Measurements from ENCODE around the gene SPATA20.

SPATA20 gene

DNA sequence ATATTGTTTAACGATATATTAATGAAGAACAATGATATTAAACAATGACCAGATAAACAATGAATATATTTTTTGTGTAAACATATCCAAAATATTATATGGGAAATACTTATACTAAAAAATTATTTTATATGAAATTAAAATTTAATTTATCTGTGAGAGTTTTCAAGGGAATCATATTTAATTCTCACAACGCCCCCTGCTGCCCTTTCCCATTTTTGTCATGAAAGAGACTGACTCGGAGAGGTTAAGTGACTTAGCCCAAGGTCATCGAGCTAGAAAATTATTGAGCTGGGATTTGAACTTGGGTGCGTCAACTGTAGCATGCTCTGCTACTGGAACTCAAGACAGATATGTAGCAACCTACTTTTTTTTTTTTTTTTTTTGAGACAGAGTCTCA, 45.9 kb upstream of the SPATA20 start:
- no peaks in the 10 kb centered on the region for H3K36me3 ChIP-seq (ENCODE audit: insufficient read depth)
- TF ChIP-seq, protein P1, sequence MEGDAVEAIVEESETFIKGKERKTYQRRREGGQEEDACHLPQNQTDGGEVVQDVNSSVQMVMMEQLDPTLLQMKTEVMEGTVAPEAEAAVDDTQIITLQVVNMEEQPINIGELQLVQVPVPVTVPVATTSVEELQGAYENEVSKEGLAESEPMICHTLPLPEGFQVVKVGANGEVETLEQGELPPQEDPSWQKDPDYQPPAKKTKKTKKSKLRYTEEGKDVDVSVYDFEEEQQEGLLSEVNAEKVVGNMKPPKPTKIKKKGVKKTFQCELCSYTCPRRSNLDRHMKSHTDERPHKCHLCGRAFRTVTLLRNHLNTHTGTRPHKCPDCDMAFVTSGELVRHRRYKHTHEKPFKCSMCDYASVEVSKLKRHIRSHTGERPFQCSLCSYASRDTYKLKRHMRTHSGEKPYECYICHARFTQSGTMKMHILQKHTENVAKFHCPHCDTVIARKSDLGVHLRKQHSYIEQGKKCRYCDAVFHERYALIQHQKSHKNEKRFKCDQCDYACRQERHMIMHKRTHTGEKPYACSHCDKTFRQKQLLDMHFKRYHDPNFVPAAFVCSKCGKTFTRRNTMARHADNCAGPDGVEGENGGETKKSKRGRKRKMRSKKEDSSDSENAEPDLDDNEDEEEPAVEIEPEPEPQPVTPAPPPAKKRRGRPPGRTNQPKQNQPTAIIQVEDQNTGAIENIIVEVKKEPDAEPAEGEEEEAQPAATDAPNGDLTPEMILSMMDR (conservative IDR thresholded peaks at IDR 0.05; ENCODE audit: low read depth, low read length) = no peak; the same call in 1 of the 2 replicates
- no peak overlapping the region for H2AFZ ChIP-seq (ENCODE audit: low read depth)
- no peak overlapping the region for H3K4me2 ChIP-seq
- no peaks in the 10 kb centered on the region for H3K79me2 ChIP-seq (ENCODE audit: insufficient read depth, low read depth)
- H4K20me1 ChIP-seq (ENCODE audit: insufficient read depth) = no peaks in the 10 kb centered on the region
- no peak overlapping the region for H3K4me3 ChIP-seq (IDR thresholded peaks at IDR 0.05; ENCODE audit: insufficient read depth, low read depth, low read length)
- no peaks in the 10 kb centered on the region for H3K4me1 ChIP-seq (ENCODE audit: low read depth, poor library complexity, severe bottlenecking)
- no peak overlapping the region for H3K27ac ChIP-seq
- no peak overlapping the region for H3K9ac ChIP-seq
- H3K27me3 ChIP-seq (ENCODE audit: insufficient read depth, low read depth) = no peaks in the 10 kb centered on the region

DNA sequence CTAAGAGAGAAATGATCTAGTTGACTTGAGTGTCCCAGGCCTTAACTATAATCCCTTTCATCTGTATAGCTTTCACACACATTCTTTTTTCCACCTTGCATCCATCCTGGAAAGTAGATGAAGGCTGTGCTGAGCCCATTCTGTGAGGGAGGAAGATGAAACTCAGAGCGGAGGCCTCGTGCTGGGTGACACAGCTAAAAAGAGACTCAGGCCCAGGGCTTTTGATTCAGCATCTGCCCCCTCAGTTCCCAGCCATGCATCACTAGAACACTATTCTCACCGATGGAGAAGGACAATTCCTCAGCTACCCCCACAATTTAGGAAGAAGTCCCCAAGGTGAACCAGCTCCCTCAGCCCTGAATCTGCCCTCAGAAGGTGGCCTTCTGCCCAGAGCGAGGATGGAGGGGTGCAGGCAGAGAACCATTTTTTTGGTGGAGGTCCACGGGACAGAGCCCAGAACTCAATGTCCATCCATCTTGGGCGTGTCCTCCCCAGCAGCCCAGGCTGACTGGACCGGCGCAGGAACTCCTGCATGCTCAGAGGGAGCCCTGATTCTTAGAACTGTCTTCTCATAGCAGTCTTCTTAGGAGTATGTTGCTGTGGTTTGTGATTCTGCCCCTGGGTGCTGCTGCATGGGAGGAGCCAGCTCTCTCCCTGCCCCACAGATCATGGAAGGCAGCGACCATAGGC, 44.5 kb upstream of the SPATA20 start:
- H3K36me3 ChIP-seq (ENCODE audit: insufficient read depth) = no peaks in the 10 kb centered on the region
- no peak overlapping the region for H2AFZ ChIP-seq (ENCODE audit: low read depth)
- no peak overlapping the region for H3K4me3 ChIP-seq (IDR thresholded peaks at IDR 0.05; ENCODE audit: insufficient read depth, low read depth, low read length)
- H3K4me1 ChIP-seq (ENCODE audit: low read depth, poor library complexity, severe bottlenecking) = no peaks in the 10 kb centered on the region
- no peaks in the 10 kb centered on the region for H4K20me1 ChIP-seq (ENCODE audit: insufficient read depth)
- H3K9ac ChIP-seq = no peak overlapping the region
- H3K79me2 ChIP-seq (ENCODE audit: insufficient read depth, low read depth) = no peaks in the 10 kb centered on the region
- TF ChIP-seq, protein P1 (conservative IDR thresholded peaks at IDR 0.05; ENCODE audit: low read depth, low read length) = no peak
- H3K27me3 ChIP-seq (ENCODE audit: insufficient read depth, low read depth) = no peaks in the 10 kb centered on the region
- no peak overlapping the region for H3K27ac ChIP-seq
- H3K4me2 ChIP-seq = no peak overlapping the region

DNA sequence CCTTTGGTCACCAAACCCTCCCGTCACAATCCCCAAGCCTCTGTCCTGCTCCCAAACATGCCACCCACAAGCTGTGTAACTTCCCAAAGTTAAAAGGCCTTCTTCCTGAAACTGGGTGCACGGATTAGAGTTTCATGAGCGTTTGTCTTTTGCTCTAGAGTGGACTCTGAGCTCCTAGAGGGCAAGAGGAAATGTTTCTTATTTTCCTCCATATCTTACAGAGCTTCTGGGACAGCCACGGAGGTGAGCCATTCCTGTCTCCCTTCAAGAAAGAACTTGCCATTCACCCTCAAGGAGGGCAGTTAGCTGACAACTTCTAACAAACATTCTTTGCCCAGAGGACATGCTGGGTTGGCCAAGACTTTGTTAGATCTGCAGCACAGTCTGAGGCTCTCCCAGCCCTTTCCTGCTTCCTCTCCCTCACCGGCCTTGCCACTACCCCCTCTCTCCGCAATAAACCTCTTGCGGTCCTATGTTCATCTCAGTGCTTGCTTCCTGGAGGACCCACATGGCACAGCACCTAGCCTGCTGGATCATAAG, 41.3 kb upstream of the SPATA20 start:
- Histone ChIP-seq H3K27ac (no peak overlapping the region), H3K4me1 (ENCODE audit: low read depth, poor library complexity, severe bottlenecking) (no peaks in the 10 kb centered on the region), H3K4me3 (IDR thresholded peaks at IDR 0.05; ENCODE audit: insufficient read depth, low read depth, low read length) (no peak overlapping the region), H2AFZ (ENCODE audit: low read depth) (no peak overlapping the region), H3K36me3 (ENCODE audit: insufficient read depth) (no peaks in the 10 kb centered on the region), H3K79me2 (ENCODE audit: insufficient read depth, low read depth) (no peaks in the 10 kb centered on the region), H3K4me2 (no peak overlapping the region), H3K9ac (no peak overlapping the region), H3K27me3 (ENCODE audit: insufficient read depth, low read depth) (no peaks in the 10 kb centered on the region), H4K20me1 (ENCODE audit: insufficient read depth) (no peaks in the 10 kb centered on the region)
- TF ChIP-seq, protein P1 (conservative IDR thresholded peaks at IDR 0.05; ENCODE audit: low read depth, low read length) = no peak

DNA sequence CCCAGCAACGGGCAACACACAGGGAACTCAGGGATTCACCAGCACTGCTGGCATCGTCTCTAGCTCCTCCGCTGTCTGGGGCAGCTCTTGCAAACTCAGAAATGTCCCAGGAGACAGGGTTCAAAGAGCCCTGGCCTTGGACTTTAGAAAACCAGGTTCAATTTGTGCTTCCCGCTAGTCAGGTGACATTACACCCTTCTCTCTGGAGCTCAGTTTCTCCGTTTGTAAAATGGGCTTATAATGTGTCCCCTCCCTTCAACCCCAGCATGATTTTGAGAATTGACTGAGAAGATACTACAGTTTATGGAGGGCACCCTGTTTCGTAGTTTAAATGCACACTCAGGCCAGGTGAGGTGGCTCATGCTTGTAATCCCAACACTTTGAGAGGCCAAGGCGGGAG, 40.7 kb upstream of the SPATA20 start:
- H3K4me3 ChIP-seq (IDR thresholded peaks at IDR 0.05; ENCODE audit: insufficient read depth, low read depth, low read length) = no peak overlapping the region
- H3K36me3 ChIP-seq (ENCODE audit: insufficient read depth) = no peaks in the 10 kb centered on the region
- no peak overlapping the region for H2AFZ ChIP-seq (ENCODE audit: low read depth)
- H3K27me3 ChIP-seq (ENCODE audit: insufficient read depth, low read depth) = no peaks in the 10 kb centered on the region
- no peaks in the 10 kb centered on the region for H4K20me1 ChIP-seq (ENCODE audit: insufficient read depth)
- H3K4me1 ChIP-seq (ENCODE audit: low read depth, poor library complexity, severe bottlenecking) = no peaks in the 10 kb centered on the region
- H3K9ac ChIP-seq = no peak overlapping the region
- H3K79me2 ChIP-seq (ENCODE audit: insufficient read depth, low read depth) = no peaks in the 10 kb centered on the region
- no peak overlapping the region for H3K27ac ChIP-seq
- H3K4me2 ChIP-seq = no peak overlapping the region
- TF ChIP-seq, protein P1 (conservative IDR thresholded peaks at IDR 0.05; ENCODE audit: low read depth, low read length) = no peak
